CD4-positive, alpha-beta T cell treated with Interleukin-15 for 1 hour (primary cell): Measurements from ENCODE around the gene ITGA5.

ENCODE experiments used
- DNase-seq: peaks from one replicate; pipeline ENCODE4 v3.0.0-alpha.2; 2020

ITGA5 gene

GRCh38 chr12:54386403-54387113 lies 32.5 kb downstream of the ITGA5 start:
- DNase-seq: no peak

GRCh38 chr12:54385251-54385914 lies 33.7 kb downstream of the ITGA5 start:
- peak; percentile 66 for DNase-seq

DNA sequence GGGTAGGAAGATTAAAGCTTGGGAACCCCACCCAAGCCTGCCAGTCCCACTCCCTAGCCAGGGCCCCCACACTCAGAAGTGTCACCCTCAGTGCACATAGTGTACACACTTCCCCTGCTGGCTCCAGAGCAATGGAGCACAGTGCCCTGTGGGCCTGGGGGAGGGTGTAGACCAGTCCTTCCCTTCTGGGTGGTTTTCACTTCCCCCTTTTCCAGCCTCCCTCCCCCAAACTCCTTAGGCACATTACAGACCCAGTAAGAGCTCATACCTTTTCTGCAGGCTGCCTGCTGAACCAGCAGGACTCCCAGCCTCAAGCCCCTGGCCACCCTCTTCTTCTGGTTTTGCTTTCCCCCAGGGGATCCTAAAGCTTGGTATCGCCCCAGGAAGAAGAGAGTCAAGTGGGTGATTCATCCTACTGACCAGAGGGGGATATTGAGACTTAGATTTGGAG lies 34.5 kb downstream of the ITGA5 start, which contains the start of gene ZNF385A:
ZNF385A (minus strand) TSS at position 143 of the 451 bp plus-strand sequence. CDS start 219 bp downstream, outside the sequence.
- peak; percentile 78 for DNase-seq

DNA sequence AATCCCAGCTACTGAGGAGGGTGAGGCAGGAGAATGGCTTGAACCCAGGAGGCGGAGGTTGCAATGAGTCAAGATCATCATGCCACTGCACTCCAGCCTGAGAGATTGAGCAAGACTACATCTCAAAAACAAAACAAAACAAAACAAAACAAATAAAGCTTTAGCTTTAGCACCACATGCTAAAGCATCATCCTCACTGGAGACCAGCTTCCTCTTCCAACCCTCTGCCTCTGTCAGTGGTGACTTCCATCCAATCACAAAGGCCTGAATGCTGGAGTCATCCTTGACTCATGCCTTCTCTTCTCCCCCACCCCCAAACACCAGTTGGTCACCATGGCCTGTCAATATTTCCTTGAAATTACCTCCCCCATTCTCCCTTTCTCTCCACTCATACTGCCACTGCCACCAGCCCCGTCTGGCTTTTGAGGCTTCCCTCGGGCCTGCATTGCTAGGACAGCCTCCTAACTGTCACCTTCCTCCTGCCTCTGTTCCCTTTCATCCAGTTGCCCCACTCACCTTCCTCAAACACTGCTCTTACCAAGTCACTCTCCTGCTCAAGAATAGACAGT lies 35.9 kb downstream of the ITGA5 start:
- peak; percentile 83 for DNase-seq

- no peak for DNase-seq
Observed at GRCh38 chr12:54381136-54381535, 37.9 kb downstream of the ITGA5 start.

GRCh38 chr12:54379398-54380201 lies 39.5 kb downstream of the ITGA5 start:
- peak; percentile 86 for DNase-seq

DNA sequence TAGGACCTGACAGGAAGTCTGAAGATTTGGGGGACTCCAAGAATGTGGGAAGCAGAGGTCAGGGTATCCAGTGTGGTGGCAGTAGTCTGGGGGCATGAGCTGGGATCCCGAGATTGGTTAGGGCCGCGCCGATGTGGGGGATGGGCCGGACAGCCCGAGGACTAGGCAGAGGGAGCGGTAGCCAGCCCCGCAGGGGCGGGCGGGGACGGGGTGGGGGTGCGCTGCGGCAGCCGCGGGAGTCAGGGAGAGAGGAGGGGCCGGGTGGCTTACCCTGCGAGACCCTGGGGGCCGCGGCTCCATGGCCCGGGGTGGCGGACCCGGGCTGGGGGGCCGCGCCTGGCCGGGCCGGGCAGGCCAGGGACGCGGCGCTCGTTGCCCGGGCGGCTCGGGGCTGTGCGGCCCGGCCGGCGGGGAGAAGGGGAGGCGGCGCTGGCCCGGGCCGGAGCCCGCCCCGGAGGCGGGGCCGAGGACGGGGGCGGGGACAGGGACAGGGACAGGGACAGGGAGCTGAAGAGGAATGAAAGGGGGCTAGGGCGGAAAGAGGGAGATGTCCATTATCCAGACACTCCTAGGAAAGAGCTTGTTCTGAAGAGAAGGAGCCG lies 40.2 kb downstream of the ITGA5 start:
- no peak for DNase-seq

- DNase-seq: no peak
Observed at GRCh38 chr12:54377797-54378515, 41.1 kb downstream of the ITGA5 start.

DNA sequence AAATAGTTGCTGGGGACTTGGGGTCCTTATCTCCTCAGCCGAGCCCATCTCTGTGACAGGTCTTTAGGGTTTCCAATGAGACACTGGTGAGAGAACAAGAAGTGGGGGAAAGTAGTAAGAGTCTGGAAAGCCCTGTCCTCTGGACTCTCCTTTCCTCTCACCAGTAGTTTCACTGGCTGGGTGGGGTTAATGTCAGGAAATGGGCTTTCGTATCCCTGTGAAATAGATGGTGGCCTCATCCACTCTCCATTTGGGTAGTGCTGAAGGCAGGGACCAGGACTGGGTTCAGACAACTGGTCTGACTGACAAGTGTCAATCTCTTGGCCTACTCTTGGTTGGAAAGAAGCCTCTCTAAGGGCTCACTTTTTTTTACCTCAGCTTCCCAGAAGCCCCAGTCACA lies 42.1 kb downstream of the ITGA5 start:
- DNase-seq: no peak

DNA sequence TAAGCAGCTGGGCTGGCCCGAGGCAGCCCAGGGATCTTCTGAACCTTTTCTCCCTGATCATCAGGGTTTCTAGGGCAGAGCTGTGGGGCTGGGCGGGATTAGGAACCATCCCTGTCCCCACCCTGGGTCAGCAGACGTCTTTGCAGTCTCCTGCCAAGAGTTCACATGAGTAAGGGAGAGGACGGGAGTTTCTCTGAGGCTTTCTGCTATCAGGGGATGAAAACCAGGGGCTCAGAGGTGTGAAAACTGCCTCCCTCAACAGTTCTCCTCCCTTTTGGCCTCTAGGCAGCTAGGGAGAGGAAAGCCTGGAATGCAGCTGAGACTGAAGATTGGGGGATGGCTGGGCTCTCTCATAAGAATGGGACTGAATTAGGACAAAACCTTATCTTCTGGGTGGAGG lies 42.5 kb downstream of the ITGA5 start:
- DNase-seq: no peak

GRCh38 chr12:54375259-54375579 lies 43.8 kb downstream of the ITGA5 start:
- no peak for DNase-seq

GRCh38 chr12:54374562-54375258 lies 44.4 kb downstream of the ITGA5 start:
- DNase-seq: no peak

GRCh38 chr12:54373649-54374561 lies 45.2 kb downstream of the ITGA5 start:
- no peak for DNase-seq

DNA sequence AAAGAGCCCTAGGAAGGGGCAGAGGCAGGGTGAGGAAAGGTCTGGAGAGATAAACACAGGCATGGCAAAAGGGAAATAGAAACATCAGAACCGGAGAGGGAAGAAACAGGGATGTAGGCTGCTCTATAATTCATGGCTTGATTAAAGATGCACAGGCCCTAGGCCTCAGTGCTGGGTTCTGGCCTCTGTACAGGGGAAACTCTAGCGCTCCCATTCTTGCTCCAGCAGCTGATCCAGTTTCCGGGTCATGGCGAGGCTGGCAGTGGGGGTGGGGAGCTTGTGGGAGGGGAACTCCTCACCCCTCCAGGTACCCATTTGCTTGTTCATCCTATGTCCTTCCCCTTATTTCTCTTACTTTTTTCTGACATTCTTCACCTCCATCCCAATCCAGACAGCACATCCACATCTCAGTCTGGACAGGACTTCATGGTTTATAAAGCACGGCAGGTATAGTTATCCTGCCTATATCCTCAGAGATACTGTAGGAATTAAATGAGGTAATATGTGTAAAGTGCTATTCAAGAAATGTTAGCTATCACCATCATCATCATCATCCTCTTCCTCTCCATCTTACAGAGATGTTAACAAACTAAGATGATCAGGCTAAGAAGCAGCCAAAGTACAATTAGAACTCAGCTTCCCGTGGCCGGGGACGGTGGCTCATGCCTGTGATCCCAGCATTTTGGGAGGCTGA lies 46.8 kb downstream of the ITGA5 start:
- no peak for DNase-seq

- no peak for DNase-seq
Observed at GRCh38 chr12:54371328-54372112, 47.5 kb downstream of the ITGA5 start.

GRCh38 chr12:54370171-54370730 lies 48.8 kb downstream of the ITGA5 start:
- DNase-seq: no peak

- DNase-seq: no peak
Observed at GRCh38 chr12:54369597-54370131, 49.4 kb downstream of the ITGA5 start.
